Fibroblast of lung (primary cell): ENCODE results near the gene KRTDAP. TPM values are rescaled to one million over a fixed set of nuclear protein-coding genes. Genes with fewer than 3 reads are reported as not detected.

Source experiments
- DNase-seq, 2 donors: peaks; one replicate each; pipeline versions ENCODE4 v3.0.0 to v3.0.0-alpha.2; 2010; ENCODE audit warnings: low read depth in 2 of 2
- H2AFZ ChIP-seq: 2 replicates; pipeline ENCODE4 v1.5.1; 2012; ENCODE audit warnings: low read length, control low read depth, inconsistent platforms
- H3K27ac ChIP-seq: 2 replicates; pipeline ENCODE4 v1.5.1; 2011; ENCODE audit warnings: low read length, control low read depth; ENCODE audit not compliant: insufficient read depth
- H3K27me3 ChIP-seq: 2 replicates; pipeline ENCODE4 v1.5.1; 2011; ENCODE audit warnings: mild to moderate bottlenecking, low read length; ENCODE audit not compliant: control insufficient read depth, insufficient read depth
- H3K36me3 ChIP-seq: 2 replicates; pipeline ENCODE4 v1.5.1; 2011; ENCODE audit warnings: low read length; ENCODE audit not compliant: control insufficient read depth, insufficient read depth
- H3K4me1 ChIP-seq: 2 replicates; pipeline ENCODE4 v1.5.1; 2011; ENCODE audit warnings: low read length; ENCODE audit not compliant: control insufficient read depth, insufficient read depth; ENCODE audit errors: extremely low read depth
- H3K4me2 ChIP-seq: 2 replicates; pipeline ENCODE4 v1.5.1; 2011; ENCODE audit warnings: low read length, control low read depth; ENCODE audit not compliant: insufficient read depth; ENCODE audit errors: extremely low read depth
- H3K4me3 ChIP-seq, 4 experiments: fragments of 200-600 bp in 1 of 4; sonication (generic) in 1 of 4; replicated peaks in 1 of 4; 2 replicates each; pipeline ENCODE4 v1.5.1; 2011 to 2016; ENCODE audit warnings: low read length in 4 of 4, low read depth in 3 of 4, mild to moderate bottlenecking in 3 of 4, control low read depth in 2 of 4, inconsistent platforms in 1 of 4, mixed read lengths in 1 of 4; ENCODE audit not compliant: insufficient read depth in 1 of 4; ENCODE audit errors: control extremely low read depth in 1 of 4
- H3K79me2 ChIP-seq: 2 replicates; pipeline ENCODE4 v1.5.1; 2012; ENCODE audit warnings: mild to moderate bottlenecking, low read length, inconsistent platforms; ENCODE audit not compliant: control insufficient read depth, insufficient read depth
- H3K9ac ChIP-seq: 2 replicates; pipeline ENCODE4 v1.5.1; 2011; ENCODE audit warnings: mild to moderate bottlenecking, low read length, control low read depth; ENCODE audit not compliant: insufficient read depth
- H3K9me3 ChIP-seq: 2 replicates; pipeline ENCODE4 v1.5.1; 2012; ENCODE audit warnings: low read depth, low read length; ENCODE audit not compliant: control insufficient read depth, insufficient read depth
- H4K20me1 ChIP-seq: 2 replicates; pipeline ENCODE4 v1.5.1; 2011; ENCODE audit warnings: low read length; ENCODE audit not compliant: control insufficient read depth, insufficient read depth; ENCODE audit errors: extremely low read depth
- EZH2 ChIP-seq: IDR thresholded peaks from 2 replicates; pipeline ENCODE4 v1.5.1; 2012; ENCODE audit warnings: low read length, control low read depth, mild to moderate bottlenecking; ENCODE audit errors: missing control alignments
- polyA plus RNA-seq, 2 donors: library from polyadenylated mRNA; depleted of rRNA in 1 of 2; stranded (reverse) in 1 of 2; unstranded in 1 of 2; fragments of >200 nt; gene quantifications; 2 replicates each; pipeline ENCODE4 v1.2.1, GENCODE V29; 2011 to 2012; ENCODE audit warnings: missing spikeins in 1 of 2
- total RNA-seq: library from RNA; depleted of rRNA; stranded (reverse); fragments of >200 nt; gene quantifications from 2 replicates; pipeline ENCODE4 v1.2.1, GENCODE V29; 2014
- TF ChIP-seq, protein P1 (sequence below), 2 donors: IDR thresholded peaks in 1 of 2; conservative IDR thresholded peaks in 1 of 2; 1 replicate in 1 of 2; 2 replicates in 1 of 2; pipeline ENCODE4 v1.5.1; 2011 to 2012; ENCODE audit warnings: low read length in 2 of 2, control low read depth in 1 of 2, inconsistent platforms in 1 of 2, low read depth in 1 of 2, mild to moderate bottlenecking in 1 of 2

KRTDAP gene
- total and polyA plus RNA-seq, 2 donors (not counting 1 experiment from before 2014, with no cell fraction given) = not detected

DNA sequence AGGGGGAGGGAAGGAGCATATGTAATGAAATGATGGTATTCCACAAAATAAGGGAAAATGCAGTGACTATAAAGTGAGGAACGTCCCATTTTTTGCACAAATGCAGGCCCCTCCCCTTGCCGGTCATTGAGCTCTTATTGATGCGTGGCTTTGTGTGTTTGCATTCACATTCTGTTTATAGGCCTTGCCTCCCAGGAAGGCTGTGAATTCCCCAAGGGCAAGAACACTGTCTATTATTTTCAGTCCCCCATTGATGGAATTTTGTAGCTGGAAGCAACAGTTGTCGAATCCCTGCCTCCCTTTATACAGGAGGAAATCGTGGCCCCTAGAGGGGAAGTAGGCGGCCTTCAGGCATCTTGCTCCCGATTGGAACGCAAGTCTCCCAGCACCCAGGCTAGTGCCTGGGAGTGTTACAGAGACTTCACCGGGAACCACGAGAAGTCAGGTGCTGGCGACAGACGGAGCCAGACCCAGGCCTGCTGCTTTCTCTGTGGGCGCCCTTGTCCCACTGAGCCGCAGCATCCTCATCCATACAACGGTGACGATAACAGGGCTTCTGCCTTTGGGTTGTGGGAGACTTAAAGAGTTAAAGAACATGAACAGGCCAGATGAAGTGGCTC is 31.0 kb upstream of the KRTDAP start:
- H3K27ac ChIP-seq = no peak overlapping the region
- no peaks in the 10 kb centered on the region for H3K79me2 ChIP-seq
- H3K36me3 ChIP-seq = no peaks in the 10 kb centered on the region
- peaks cover 6% of the 10 kb centered on the region for H3K4me1 ChIP-seq
- no peaks in the 10 kb centered on the region for H3K27me3 ChIP-seq
- H3K9ac ChIP-seq = no peak overlapping the region
- no peak overlapping the region for H3K4me2 ChIP-seq
- no peaks in the 10 kb centered on the region for H4K20me1 ChIP-seq
- H2AFZ ChIP-seq = no peak overlapping the region
- no peak for DNase-seq
- TF ChIP-seq, protein P1, sequence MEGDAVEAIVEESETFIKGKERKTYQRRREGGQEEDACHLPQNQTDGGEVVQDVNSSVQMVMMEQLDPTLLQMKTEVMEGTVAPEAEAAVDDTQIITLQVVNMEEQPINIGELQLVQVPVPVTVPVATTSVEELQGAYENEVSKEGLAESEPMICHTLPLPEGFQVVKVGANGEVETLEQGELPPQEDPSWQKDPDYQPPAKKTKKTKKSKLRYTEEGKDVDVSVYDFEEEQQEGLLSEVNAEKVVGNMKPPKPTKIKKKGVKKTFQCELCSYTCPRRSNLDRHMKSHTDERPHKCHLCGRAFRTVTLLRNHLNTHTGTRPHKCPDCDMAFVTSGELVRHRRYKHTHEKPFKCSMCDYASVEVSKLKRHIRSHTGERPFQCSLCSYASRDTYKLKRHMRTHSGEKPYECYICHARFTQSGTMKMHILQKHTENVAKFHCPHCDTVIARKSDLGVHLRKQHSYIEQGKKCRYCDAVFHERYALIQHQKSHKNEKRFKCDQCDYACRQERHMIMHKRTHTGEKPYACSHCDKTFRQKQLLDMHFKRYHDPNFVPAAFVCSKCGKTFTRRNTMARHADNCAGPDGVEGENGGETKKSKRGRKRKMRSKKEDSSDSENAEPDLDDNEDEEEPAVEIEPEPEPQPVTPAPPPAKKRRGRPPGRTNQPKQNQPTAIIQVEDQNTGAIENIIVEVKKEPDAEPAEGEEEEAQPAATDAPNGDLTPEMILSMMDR (conservative IDR thresholded peaks at IDR 0.05 in 1 of 2, IDR thresholded peaks at IDR 0.05 in 1 of 2; ENCODE audit: low read depth in 1 of 2, low read length in 2 of 2) = no peak
- no peak for TF ChIP-seq EZH2
- H3K9me3 ChIP-seq = no peaks in the 10 kb centered on the region
- no peak overlapping the region for H3K4me3 ChIP-seq

DNA sequence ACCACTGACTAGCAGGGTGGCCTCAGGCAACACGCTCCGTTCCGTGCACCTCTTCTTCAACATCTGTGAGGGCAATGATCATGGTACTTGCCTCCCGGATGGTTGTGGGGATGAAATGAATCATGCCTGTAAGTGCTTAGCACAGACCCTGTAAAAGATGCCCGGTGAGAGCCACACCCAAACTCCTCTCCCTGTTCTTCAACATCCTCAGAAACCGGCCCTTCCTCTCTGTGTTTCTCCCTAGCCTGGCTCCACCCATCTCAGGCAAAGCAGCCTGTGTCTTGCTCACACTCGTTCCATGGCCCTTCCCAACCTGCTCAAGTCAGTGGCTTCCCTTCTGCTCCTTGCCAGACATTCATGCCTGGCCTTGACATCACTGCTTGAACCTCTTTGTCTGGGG is 29.0 kb upstream of the KRTDAP start:
- Histone ChIP-seq H3K4me1 (peaks cover 8% of the 10 kb centered on the region), H3K4me3 (no peak overlapping the region), H3K79me2 (no peaks in the 10 kb centered on the region), H3K9me3 (no peaks in the 10 kb centered on the region), H3K36me3 (no peaks in the 10 kb centered on the region), H2AFZ (peak overlapping the region; percentile 50), H4K20me1 (no peaks in the 10 kb centered on the region), H3K27ac (no peak overlapping the region), H3K9ac (no peak overlapping the region), H3K4me2 (no peak overlapping the region), H3K27me3 (no peaks in the 10 kb centered on the region)
- TF ChIP-seq EZH2 = no peak
- TF ChIP-seq, protein P1 (conservative IDR thresholded peaks at IDR 0.05 in 1 of 2, IDR thresholded peaks at IDR 0.05 in 1 of 2; ENCODE audit: low read depth in 1 of 2, low read length in 2 of 2) = no peak
- peak; percentile 7 to 25 for DNase-seq

DNA sequence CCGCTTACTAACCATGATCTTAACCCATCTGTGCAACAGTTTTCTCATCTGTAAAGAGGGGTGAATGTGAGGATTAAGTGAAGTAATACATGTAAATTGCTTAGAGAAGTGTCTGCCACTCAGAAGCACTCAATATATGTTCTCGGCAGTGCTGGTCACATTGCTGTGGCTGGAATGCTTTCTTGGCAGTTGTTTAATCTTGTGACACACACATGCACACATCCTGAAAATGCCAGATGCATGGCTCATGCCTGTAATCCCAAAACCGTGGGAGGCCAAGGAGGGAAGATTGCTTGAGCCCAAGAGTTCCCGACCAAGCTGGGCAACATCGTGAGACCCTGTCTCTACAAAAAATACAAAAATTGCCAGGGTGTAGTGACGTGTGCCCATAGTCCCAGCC is 28.0 kb upstream of the KRTDAP start:
- H3K4me3 ChIP-seq = no peak overlapping the region
- no peaks in the 10 kb centered on the region for H3K9me3 ChIP-seq
- H3K9ac ChIP-seq = no peak overlapping the region
- no peaks in the 10 kb centered on the region for H4K20me1 ChIP-seq
- no peaks in the 10 kb centered on the region for H3K79me2 ChIP-seq
- H3K4me2 ChIP-seq = no peak overlapping the region
- no peaks in the 10 kb centered on the region for H3K27me3 ChIP-seq
- H3K27ac ChIP-seq = peak overlapping the region; percentile 53
- H2AFZ ChIP-seq = no peak overlapping the region
- DNase-seq = peak; percentile 92
- no peaks in the 10 kb centered on the region for H3K36me3 ChIP-seq
- H3K4me1 ChIP-seq = peaks cover 11% of the 10 kb centered on the region
- TF ChIP-seq, protein P1 (conservative IDR thresholded peaks at IDR 0.05 in 1 of 2, IDR thresholded peaks at IDR 0.05 in 1 of 2; ENCODE audit: low read depth in 1 of 2, low read length in 2 of 2) = no peak
- no peak for TF ChIP-seq EZH2
